ENCODE results near the gene HRC. TPM values are rescaled to one million over a fixed set of nuclear protein-coding genes. Genes with fewer than 3 reads are reported as not detected.
"Not testable (repeated sequence)": the region's sequence is repeated elsewhere in the genome, so short reads cannot be mapped to it uniquely, and the experiment has no call there.

The HRC gene
- total RNA-seq, 1 donor, result not detected

DNA sequence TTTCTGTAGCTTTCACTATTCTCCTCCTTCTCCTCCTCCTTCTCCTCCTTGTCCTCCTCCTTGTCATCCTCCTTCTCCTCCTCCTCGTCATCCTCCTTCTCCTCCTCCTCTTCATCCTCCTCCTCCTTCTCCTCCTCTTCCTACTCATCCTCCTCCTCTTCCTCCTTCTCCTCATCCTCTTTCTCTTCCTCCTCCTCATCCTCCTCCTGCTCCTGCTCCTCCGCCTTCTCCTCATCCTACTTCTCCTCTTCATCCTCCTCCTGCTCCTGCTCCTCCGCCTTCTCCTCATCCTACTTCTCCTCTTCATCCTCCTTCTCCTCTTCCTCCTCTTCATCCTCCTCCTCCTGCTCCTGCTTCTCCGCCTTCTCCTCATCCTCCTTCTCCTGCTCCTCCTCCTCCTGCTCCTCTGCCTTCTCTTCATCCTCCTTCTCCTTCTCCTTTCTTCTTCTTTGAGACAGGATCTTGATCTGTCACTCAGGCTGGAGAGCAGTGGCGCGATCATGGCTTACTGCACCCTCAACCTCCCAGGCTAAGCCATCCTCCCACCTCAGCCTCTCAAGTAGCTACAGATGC is 38.7 kb upstream of the HRC start:
- DNase-seq (ENCODE audit: low read depth), result no peak
- TF ChIP-seq, protein P1, sequence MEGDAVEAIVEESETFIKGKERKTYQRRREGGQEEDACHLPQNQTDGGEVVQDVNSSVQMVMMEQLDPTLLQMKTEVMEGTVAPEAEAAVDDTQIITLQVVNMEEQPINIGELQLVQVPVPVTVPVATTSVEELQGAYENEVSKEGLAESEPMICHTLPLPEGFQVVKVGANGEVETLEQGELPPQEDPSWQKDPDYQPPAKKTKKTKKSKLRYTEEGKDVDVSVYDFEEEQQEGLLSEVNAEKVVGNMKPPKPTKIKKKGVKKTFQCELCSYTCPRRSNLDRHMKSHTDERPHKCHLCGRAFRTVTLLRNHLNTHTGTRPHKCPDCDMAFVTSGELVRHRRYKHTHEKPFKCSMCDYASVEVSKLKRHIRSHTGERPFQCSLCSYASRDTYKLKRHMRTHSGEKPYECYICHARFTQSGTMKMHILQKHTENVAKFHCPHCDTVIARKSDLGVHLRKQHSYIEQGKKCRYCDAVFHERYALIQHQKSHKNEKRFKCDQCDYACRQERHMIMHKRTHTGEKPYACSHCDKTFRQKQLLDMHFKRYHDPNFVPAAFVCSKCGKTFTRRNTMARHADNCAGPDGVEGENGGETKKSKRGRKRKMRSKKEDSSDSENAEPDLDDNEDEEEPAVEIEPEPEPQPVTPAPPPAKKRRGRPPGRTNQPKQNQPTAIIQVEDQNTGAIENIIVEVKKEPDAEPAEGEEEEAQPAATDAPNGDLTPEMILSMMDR (IDR thresholded peaks at IDR 0.05; ENCODE audit: insufficient read depth, low read length), result no peak
- H3K4me3 ChIP-seq (ENCODE audit: low read depth, low read length), result no peak overlapping the region

DNA sequence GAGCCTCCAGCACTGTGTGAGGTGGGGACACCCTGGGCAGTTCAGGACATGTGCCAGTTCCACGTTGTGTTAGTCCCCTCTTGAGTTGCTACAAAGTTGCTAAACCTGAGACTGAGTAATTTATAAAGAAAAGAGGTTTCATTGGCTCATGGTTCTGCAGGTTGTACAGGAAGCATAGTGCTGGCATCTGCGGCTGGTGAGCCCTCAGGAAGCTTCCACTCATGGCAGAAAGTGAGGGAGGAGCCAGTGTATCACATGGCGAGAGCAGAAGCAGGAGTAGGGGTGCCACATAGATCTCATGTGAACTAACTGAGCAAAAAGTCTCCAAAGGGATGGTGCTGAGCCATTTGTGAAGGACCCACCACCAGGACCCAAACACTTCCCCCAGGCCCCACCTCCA is 35.6 kb upstream of the HRC start:
- no peak for DNase-seq (ENCODE audit: low read depth)
- no peak overlapping the region for H3K4me3 ChIP-seq (ENCODE audit: low read depth, low read length)
- TF ChIP-seq, protein P1 (IDR thresholded peaks at IDR 0.05; ENCODE audit: insufficient read depth, low read length), result no peak

DNA sequence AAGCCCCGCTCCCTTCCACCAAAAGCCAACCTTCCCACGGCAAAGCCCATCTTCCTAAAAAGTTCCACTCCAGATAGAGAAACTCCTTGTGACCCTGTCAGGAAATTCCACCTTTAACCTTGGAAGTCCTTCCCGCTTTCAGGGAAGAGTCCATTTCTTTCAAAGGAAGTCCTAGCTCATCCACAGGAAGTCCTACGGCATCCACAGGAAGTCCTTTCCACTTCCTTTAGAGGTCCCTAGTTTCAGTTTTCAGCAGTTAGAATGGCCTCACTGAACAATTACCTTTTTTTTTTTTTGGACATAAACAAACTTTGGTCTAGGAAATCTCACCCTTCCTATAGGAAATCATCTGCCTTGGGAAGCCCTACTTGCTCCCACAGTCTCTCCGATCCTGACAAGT is 34.1 kb upstream of the HRC start:
- TF ChIP-seq, protein P1 (IDR thresholded peaks at IDR 0.05; ENCODE audit: insufficient read depth, low read length), result no peak
- no peak for DNase-seq (ENCODE audit: low read depth)
- no peak overlapping the region for H3K4me3 ChIP-seq (ENCODE audit: low read depth, low read length)

DNA sequence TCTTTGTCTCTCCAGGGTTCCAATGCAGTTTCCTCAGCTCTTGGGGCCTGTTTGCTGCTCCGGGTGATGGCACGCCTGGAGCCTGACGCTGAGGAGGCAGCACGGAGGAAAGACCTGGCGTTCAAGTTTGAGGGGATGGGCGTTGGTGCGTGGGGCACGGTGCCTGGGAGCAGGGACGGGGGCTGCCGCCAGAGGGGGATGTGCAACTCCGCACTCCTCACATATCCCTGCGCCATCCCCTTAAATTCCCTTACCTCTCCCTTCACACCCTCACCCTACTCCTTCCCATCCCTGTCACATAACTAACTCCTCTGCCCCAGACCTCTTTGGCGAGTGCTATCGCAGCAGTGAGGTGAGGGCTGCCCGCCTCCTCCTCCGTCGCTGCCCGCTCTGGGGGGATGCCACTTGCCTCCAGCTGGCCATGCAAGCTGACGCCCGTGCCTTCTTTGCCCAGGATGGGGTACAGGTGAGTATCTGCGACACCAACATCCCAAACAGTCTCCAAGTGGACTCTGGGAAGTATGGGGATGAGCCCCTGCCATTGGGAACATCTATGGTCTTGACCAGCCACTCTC is 33.5 kb upstream of the HRC start:
- H3K4me3 ChIP-seq (ENCODE audit: low read depth, low read length), result no peak overlapping the region
- TF ChIP-seq, protein P1 (IDR thresholded peaks at IDR 0.05; ENCODE audit: insufficient read depth, low read length), result no peak
- no peak for DNase-seq (ENCODE audit: low read depth)

DNA sequence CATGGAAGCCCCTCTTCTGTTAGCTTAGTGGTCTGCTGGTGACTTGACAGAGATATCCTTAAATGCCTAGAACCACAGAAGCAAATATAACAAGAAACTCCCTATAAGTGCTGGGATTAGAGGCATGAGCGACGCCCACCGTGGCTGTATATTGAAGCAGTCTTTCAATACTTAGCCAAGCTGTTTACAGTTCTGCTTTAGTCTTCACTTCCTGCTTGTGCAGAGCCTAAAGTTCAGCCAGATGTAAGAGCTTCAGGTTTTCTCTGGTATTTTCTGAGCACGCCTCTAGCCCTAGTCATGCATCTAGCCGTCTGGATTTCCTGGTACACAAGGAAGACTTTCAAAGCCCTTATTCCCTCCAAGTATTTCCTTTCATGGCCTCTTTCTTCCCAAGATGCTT is 30.9 kb upstream of the HRC start:
- TF ChIP-seq, protein P1 (IDR thresholded peaks at IDR 0.05; ENCODE audit: insufficient read depth, low read length), result no peak
- no peak for DNase-seq (ENCODE audit: low read depth)
- H3K4me3 ChIP-seq (ENCODE audit: low read depth, low read length), result no peak overlapping the region

DNA sequence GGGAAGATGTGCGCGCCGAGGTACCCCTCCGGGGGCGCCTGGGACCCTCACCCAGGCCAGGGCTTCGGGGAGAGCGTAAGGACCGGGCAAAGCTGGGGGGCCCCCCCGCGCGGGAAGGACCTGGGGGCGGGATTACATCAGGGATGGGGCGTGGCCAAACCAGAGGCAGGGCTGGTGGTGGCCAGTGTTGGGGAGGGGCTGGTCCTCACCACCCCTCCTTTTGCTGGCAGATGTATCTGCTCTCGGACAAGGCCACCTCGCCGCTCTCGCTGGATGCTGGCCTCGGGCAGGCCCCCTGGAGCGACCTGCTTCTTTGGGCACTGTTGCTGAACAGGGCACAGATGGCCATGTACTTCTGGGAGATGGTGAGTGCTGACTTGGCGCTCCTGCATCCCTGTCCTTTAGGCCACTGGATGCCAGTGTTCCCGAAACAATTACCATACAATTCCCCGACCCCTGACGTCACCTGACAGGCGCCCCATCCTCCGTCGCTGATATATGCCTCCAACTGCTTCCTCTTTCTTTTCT is 27.7 kb upstream of the HRC start:
- no peak overlapping the region for H3K4me3 ChIP-seq (ENCODE audit: low read depth, low read length)
- no peak for DNase-seq (ENCODE audit: low read depth)
- TF ChIP-seq, protein P1 (IDR thresholded peaks at IDR 0.05; ENCODE audit: insufficient read depth, low read length), result no peak

DNA sequence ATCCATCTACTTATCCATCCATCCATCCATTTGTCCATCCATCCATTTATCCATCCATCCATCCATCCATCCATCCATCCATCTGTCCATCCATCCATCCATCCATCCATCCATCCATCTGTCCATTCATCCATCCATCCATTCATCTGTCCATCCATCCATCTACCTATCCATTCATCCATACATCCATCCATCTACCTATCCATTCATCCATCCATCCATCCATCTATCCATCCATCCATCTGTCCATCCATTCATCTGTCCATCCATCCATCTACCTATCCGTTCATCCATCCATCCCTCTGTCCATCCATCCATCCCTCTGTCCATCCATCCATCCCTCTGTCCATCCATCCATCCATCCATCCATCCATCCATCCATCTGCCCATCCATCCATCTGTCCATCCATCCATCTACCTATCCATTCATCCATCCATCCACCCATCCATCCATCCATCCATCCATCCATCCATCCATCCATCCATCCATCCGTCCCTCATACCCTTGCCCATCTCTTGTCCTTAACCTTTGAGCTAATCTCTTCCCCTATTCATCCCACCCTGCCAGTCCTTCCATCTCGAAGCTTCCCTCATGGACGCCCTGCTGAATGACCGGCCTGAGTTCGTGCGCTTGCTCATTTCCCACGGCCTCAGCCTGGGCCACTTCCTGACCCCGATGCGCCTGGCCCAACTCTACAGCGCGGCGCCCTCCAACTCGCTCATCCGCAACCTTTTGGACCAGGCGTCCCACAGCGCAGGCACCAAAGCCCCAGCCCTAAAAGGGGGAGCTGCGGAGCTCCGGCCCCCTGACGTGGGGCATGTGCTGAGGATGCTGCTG is 27.0 kb upstream of the HRC start:
- not testable (repeated sequence) for DNase-seq (ENCODE audit: low read depth); H3K4me3 ChIP-seq (ENCODE audit: low read depth, low read length)
